ENCODE results near the gene TTC29.

The TTC29 gene

DNA sequence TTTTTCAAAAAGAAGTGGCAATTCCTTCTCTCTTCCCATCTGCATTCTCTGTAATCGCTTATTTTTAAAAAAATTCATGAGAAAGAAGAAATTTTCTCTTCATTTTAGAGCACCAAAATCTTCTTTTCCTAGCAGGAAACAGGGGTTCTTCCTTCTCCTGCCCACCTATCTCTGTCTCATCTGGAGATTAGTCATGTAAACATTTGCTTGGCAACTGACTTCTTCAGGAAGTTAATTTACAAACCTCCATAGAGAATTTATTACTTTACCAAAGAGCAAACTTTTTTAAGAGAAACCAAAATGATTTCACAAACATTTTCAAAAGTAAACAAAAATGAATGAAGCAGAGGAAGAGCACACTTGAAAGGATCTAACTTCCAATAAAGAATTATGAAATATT, 13.5 kb downstream of the TTC29 start:
- no peaks in the 10 kb centered on the region for H3K4me1 Mint-ChIP-seq (ENCODE audit: low read depth)
- no peaks in the 10 kb centered on the region for H3K36me3 Mint-ChIP-seq (ENCODE audit: low read depth)
- H3K27me3 Mint-ChIP-seq: no peaks in the 10 kb centered on the region
- no peaks in the 10 kb centered on the region for H3K9me3 Mint-ChIP-seq
- intact Hi-C loops (cut with micrococcal nuclease): no loop called here
- no peak overlapping the region for H3K27ac Mint-ChIP-seq
- H3K4me3 Mint-ChIP-seq: no peak overlapping the region

DNA sequence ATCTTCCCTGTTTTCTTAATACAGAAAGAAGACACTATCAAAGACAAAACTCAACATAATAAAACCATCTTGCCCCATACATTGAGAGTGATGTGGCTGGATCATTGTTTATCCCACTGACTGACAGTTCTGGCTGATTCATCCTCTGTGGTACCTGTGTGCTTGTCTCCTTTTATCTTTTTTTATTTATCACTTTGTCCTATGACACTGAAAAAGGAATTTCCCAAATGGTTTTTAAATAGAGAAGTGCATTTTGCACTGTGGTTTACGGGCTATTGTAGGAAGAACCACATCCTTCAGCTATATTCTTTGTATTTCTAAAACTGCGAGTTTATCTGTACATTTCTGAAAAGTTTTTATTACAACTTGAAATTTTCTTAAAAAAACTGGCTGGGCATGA, 15.0 kb downstream of the TTC29 start:
- Mint-ChIP-seq H3K27me3 (no peaks in the 10 kb centered on the region), H3K4me1 (ENCODE audit: low read depth) (no peaks in the 10 kb centered on the region), H3K4me3 (no peak overlapping the region), H3K27ac (no peak overlapping the region), H3K9me3 (no peaks in the 10 kb centered on the region), H3K36me3 (ENCODE audit: low read depth) (no peaks in the 10 kb centered on the region)
- intact Hi-C loops (cut with micrococcal nuclease): no loop called here

GRCh38 chr4:146927695-146928094, 18.0 kb downstream of the TTC29 start:
- Mint-ChIP-seq H3K9me3 (no peaks in the 10 kb centered on the region), H3K4me1 (ENCODE audit: low read depth) (no peaks in the 10 kb centered on the region), H3K36me3 (ENCODE audit: low read depth) (no peaks in the 10 kb centered on the region), H3K27me3 (no peaks in the 10 kb centered on the region), H3K4me3 (no peak overlapping the region), H3K27ac (no peak overlapping the region)
- intact Hi-C loops (cut with micrococcal nuclease): no loop called here

DNA sequence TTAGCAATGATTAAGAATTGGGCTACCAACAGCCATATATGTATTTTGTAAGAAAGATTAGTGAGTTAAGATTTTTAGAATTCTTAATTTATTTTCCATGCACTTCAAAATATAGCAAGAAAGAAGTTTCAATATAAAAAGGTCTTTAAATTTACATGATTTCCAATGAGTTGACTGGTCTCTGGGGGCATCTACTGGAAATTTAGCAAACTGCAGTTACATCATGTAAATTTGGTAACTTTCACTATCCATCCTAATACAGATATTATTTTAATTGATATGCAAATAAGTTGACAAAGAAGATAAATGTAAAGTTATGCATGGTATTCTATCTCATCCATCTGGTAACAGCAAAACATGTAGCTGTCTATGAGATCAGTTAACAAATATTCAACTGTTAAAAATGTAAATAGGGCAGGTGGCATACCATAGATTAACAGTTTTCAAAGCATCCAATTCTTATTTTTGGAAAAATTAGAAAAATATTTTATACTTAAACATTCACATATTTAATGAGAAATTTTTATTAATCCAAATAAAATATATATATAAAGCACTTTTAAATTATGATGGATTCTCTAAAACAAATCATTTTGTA, 29.1 kb downstream of the TTC29 start:
- Mint-ChIP-seq H3K27me3 (peaks cover 1% of the 10 kb centered on the region), H3K36me3 (ENCODE audit: low read depth) (no peaks in the 10 kb centered on the region), H3K4me1 (ENCODE audit: low read depth) (no peaks in the 10 kb centered on the region), H3K9me3 (no peaks in the 10 kb centered on the region), H3K27ac (no peak overlapping the region), H3K4me3 (no peak overlapping the region)
- intact Hi-C loops (cut with micrococcal nuclease): loop anchor here (1.0 to 5.0 kb wide), 2 partner anchors 574 to 824 kb away; no protein-coding TSS in a partner anchor

- Mint-ChIP-seq H3K27me3 (peaks cover 4% of the 10 kb centered on the region), H3K4me1 (ENCODE audit: low read depth) (no peaks in the 10 kb centered on the region), H3K9me3 (no peaks in the 10 kb centered on the region), H3K36me3 (ENCODE audit: low read depth) (no peaks in the 10 kb centered on the region), H3K4me3 (no peak overlapping the region), H3K27ac (no peak overlapping the region)
- intact Hi-C loops (cut with micrococcal nuclease): loop anchor here (5.0 kb wide), 1 partner anchor 823 kb away; no protein-coding TSS in a partner anchor
These were observed 30.5 kb downstream of the TTC29 start for GRCh38 chr4:146915132-146915531.

- intact Hi-C loops (cut with micrococcal nuclease): no loop called here
- Mint-ChIP-seq H3K9me3 (no peaks in the 10 kb centered on the region), H3K27ac (no peak overlapping the region), H3K4me1 (ENCODE audit: low read depth) (no peaks in the 10 kb centered on the region), H3K27me3 (peaks cover 2% of the 10 kb centered on the region), H3K36me3 (ENCODE audit: low read depth) (no peaks in the 10 kb centered on the region), H3K4me3 (no peak overlapping the region)
These were observed 45.4 kb downstream of the TTC29 start for GRCh38 chr4:146900295-146900694.

DNA sequence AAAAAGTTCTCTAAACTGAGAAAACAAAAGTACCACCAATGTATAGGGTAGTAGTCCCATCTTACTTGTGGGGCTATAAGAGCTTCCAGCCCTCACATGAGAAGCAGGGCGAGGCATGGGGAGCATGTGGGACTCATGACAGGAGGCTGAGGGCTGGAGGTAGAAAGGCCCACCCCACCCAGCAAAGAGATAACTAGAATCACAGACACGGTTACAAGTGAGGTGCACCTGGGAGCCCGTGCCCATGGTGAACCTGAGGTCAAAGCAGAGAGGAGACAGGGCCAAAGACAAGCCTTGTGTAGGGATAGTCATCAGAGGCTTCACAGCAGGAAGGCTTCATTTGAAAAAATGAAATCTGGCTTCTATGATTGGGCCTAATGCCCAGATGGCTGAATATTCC, 55.4 kb downstream of the TTC29 start:
- H3K36me3 Mint-ChIP-seq (ENCODE audit: low read depth): no peaks in the 10 kb centered on the region
- H3K27me3 Mint-ChIP-seq: no peaks in the 10 kb centered on the region
- intact Hi-C loops (cut with micrococcal nuclease): no loop called here
- H3K4me1 Mint-ChIP-seq (ENCODE audit: low read depth): no peaks in the 10 kb centered on the region
- no peaks in the 10 kb centered on the region for H3K9me3 Mint-ChIP-seq
- H3K27ac Mint-ChIP-seq: no peak overlapping the region
- H3K4me3 Mint-ChIP-seq: no peak overlapping the region

DNA sequence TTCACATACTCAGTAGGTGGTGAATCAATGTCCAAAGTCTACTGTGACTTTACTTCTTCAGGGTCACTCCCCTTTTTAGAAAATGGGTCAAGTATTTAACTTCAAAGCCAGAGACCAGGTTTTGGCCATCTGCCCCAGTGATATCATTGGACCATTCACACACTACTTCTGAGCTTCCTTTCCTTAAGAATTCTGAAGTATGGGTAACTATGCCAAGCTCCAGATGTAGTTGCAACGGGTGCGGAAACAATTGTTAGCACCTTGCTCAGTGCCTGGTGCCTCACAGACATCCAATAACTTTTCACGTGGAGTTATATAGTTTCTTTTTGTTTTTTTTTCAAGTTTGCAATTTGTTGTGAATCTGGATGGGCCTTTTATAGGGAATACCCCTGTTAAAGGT, 62.6 kb downstream of the TTC29 start:
- no peaks in the 10 kb centered on the region for H3K9me3 Mint-ChIP-seq
- no peak overlapping the region for H3K4me3 Mint-ChIP-seq
- no peak overlapping the region for H3K27ac Mint-ChIP-seq
- H3K4me1 Mint-ChIP-seq (ENCODE audit: low read depth): no peaks in the 10 kb centered on the region
- H3K27me3 Mint-ChIP-seq: peaks cover 1% of the 10 kb centered on the region
- intact Hi-C loops (cut with micrococcal nuclease): no loop called here
- no peaks in the 10 kb centered on the region for H3K36me3 Mint-ChIP-seq (ENCODE audit: low read depth)

DNA sequence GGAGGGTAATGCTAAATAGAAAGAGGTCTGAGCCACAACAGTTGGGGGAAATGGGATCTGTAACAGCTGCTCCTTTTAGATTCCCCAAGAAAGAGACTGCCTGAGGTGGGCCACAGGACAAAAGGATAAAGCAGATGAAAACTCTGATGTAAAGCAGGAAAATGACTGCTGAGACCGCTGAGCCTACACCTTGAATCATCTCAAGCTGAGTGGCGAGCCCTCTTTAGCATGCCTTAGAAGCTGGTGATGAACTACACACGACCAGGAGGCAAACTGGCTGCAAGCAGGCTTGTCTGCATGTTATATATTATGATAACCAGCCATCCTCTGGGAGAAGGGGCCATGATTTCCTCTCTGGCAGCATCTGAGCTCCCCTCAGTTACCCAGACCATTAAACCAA, 88.4 kb downstream of the TTC29 start:
- Mint-ChIP-seq H3K4me1 (ENCODE audit: low read depth) (no peaks in the 10 kb centered on the region), H3K9me3 (no peaks in the 10 kb centered on the region), H3K27ac (no peak overlapping the region), H3K27me3 (no peaks in the 10 kb centered on the region), H3K4me3 (no peak overlapping the region), H3K36me3 (ENCODE audit: low read depth) (no peaks in the 10 kb centered on the region)
- intact Hi-C loops (cut with micrococcal nuclease): no loop called here

GRCh38 chr4:146855761-146856160, 89.9 kb downstream of the TTC29 start:
- Mint-ChIP-seq H3K27ac (no peak overlapping the region), H3K9me3 (no peaks in the 10 kb centered on the region), H3K4me3 (no peak overlapping the region), H3K27me3 (no peaks in the 10 kb centered on the region), H3K4me1 (ENCODE audit: low read depth) (no peaks in the 10 kb centered on the region), H3K36me3 (ENCODE audit: low read depth) (no peaks in the 10 kb centered on the region)
- intact Hi-C loops (cut with micrococcal nuclease): no loop called here

DNA sequence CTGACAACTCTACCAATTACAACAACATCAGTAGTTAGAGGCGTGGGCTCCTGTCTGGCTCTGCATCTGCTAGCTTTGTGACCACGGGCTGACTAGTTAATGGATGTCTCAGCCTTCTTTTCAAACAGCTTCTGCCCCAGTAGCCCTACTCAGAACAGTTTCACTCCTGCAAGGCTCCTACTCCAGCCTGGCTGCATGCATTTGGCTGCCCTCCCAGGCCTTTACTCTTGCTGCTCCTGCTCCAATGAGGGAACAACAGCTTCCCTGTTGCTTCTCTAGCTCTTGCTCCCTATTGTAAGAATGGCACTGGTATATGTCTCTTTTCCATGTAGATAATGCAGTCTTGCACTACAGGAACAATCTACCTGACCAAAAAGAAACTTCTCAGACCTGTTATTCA, 93.3 kb downstream of the TTC29 start:
- intact Hi-C loops (cut with micrococcal nuclease): no loop called here
- no peaks in the 10 kb centered on the region for H3K27me3 Mint-ChIP-seq
- no peaks in the 10 kb centered on the region for H3K4me1 Mint-ChIP-seq (ENCODE audit: low read depth)
- H3K36me3 Mint-ChIP-seq (ENCODE audit: low read depth): no peaks in the 10 kb centered on the region
- no peak overlapping the region for H3K27ac Mint-ChIP-seq
- no peaks in the 10 kb centered on the region for H3K9me3 Mint-ChIP-seq
- no peak overlapping the region for H3K4me3 Mint-ChIP-seq

GRCh38 chr4:146847345-146847744, 98.3 kb downstream of the TTC29 start:
- H3K27me3 Mint-ChIP-seq: no peaks in the 10 kb centered on the region
- no peak overlapping the region for H3K27ac Mint-ChIP-seq
- no peak overlapping the region for H3K4me3 Mint-ChIP-seq
- H3K9me3 Mint-ChIP-seq: no peaks in the 10 kb centered on the region
- no peaks in the 10 kb centered on the region for H3K36me3 Mint-ChIP-seq (ENCODE audit: low read depth)
- intact Hi-C loops (cut with micrococcal nuclease): no loop called here
- no peaks in the 10 kb centered on the region for H3K4me1 Mint-ChIP-seq (ENCODE audit: low read depth)

- Mint-ChIP-seq H3K27ac (no peak overlapping the region), H3K27me3 (no peaks in the 10 kb centered on the region), H3K36me3 (ENCODE audit: low read depth) (no peaks in the 10 kb centered on the region), H3K9me3 (no peaks in the 10 kb centered on the region), H3K4me3 (no peak overlapping the region), H3K4me1 (ENCODE audit: low read depth) (no peaks in the 10 kb centered on the region)
- intact Hi-C loops (cut with micrococcal nuclease): no loop called here
These were observed 98.8 kb downstream of the TTC29 start for GRCh38 chr4:146846882-146847281.

DNA sequence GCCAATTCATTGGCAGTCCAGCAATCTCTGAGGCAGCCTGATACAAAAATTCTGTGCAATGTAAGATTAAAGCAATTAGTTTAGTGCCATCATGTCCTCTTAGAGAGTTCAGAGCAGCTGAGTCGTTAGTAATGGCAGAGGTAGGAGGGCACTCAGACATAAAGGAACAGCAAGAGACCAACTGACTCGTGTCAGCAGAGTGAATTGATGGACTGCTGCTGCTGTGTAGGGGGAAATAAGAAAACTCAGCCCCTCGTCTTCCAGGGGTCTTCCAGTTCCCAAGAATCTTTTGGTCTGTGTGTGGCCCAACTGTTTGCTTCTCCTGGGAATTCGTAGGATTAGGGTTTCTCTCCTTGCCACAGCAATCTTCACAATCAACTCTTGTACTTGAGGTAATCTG, 100.9 kb downstream of the TTC29 start:
- H3K4me1 Mint-ChIP-seq (ENCODE audit: low read depth): no peaks in the 10 kb centered on the region
- H3K9me3 Mint-ChIP-seq: no peaks in the 10 kb centered on the region
- H3K4me3 Mint-ChIP-seq: no peak overlapping the region
- no peaks in the 10 kb centered on the region for H3K36me3 Mint-ChIP-seq (ENCODE audit: low read depth)
- H3K27me3 Mint-ChIP-seq: no peaks in the 10 kb centered on the region
- no peak overlapping the region for H3K27ac Mint-ChIP-seq
- intact Hi-C loops (cut with micrococcal nuclease): no loop called here

DNA sequence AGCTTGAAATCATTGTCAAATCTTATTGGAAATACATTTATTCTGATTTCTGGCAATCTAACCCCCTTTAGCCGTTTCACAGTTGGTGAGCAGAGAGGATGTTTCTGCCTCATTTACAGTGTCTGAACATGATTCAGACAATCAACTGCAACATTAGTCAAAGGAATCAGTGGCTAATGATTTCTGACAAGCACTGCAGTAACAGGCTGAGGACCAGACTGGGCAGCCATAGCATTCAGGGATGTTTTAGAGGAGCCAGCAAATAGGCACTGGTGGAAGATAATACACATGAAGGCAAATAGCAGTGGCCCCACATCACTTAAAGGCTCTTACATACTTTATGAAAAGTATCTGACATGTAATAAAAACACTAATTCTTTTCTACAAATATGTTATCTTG, 102.8 kb downstream of the TTC29 start:
- intact Hi-C loops (cut with micrococcal nuclease): no loop called here
- Mint-ChIP-seq H3K4me1 (ENCODE audit: low read depth) (no peaks in the 10 kb centered on the region), H3K27ac (no peak overlapping the region), H3K27me3 (no peaks in the 10 kb centered on the region), H3K36me3 (ENCODE audit: low read depth) (no peaks in the 10 kb centered on the region), H3K4me3 (no peak overlapping the region), H3K9me3 (no peaks in the 10 kb centered on the region)

Measured in dendritic cell treated with granulocyte-macrophage colony-stimulating factor and Interleukin-4, amounts not matched to agents 40 ng/mL and 50 ng/mL, for 4 days (primary cell).